GM21723 (cell line): ENCODE data around the gene GPR18.
A peak's percentile ranks its signal among the peaks of the same experiment; 100 is the strongest.

Source experiments
- ATAC-seq: cut with Tn5 transposase; IDR thresholded peaks from one replicate; pipeline ENCODE4 v1.9.1; 2021; ENCODE audit warnings: mild to moderate bottlenecking, moderate library complexity; ENCODE audit not compliant: unreplicated experiment

Gene GPR18

GRCh38 chr13:99258210-99258860 lies at the start of gene GPR18:
Gene GPR18 (minus strand): TSS chr13:99258379. CDS start chr13:99255872, 2,507 bp downstream.
- peak; percentile 94 for ATAC-seq

- peak; percentile 43 for ATAC-seq
Measured at GRCh38 chr13:99307648-99308339, 49.6 kb upstream of the GPR18 start.

- peak; percentile 70 for ATAC-seq
Measured at GRCh38 chr13:99307247-99307646, 49.1 kb upstream of the GPR18 start, which contains the start of gene GPR183. Gene GPR183 (minus strand): TSS chr13:99307399. CDS start chr13:99296145, 11,254 bp downstream.

GRCh38 chr13:99305566-99305965 lies 47.4 kb upstream of the GPR18 start:
- ATAC-seq: no peak

- ATAC-seq: no peak
Measured at GRCh38 chr13:99305158-99305557, 47.0 kb upstream of the GPR18 start.

- ATAC-seq: no peak
Measured at GRCh38 chr13:99304541-99304940, 46.4 kb upstream of the GPR18 start.

GRCh38 chr13:99303863-99304521 lies 45.8 kb upstream of the GPR18 start:
- no peak for ATAC-seq

- no peak for ATAC-seq
Measured at GRCh38 chr13:99302637-99303505, 44.7 kb upstream of the GPR18 start.

- ATAC-seq: no peak
Measured at GRCh38 chr13:99301913-99302636, 43.9 kb upstream of the GPR18 start.

- ATAC-seq: no peak
Measured at GRCh38 chr13:99301056-99301838, 43.1 kb upstream of the GPR18 start.

- peak; percentile 21 for ATAC-seq
Measured at GRCh38 chr13:99299920-99300341, 41.8 kb upstream of the GPR18 start.

GRCh38 chr13:99299256-99299919 lies 41.2 kb upstream of the GPR18 start:
- ATAC-seq: no peak

- ATAC-seq: no peak
Measured at GRCh38 chr13:99298056-99298455, 39.9 kb upstream of the GPR18 start.

GRCh38 chr13:99297331-99297730 lies 39.2 kb upstream of the GPR18 start:
- no peak for ATAC-seq

- ATAC-seq: peak; percentile 47
Measured at GRCh38 chr13:99296398-99296797, 38.2 kb upstream of the GPR18 start.

GRCh38 chr13:99295488-99296252 lies 37.5 kb upstream of the GPR18 start:
- no peak for ATAC-seq

GRCh38 chr13:99294958-99295357 lies 36.8 kb upstream of the GPR18 start:
- ATAC-seq: no peak

GRCh38 chr13:99294198-99294597 lies 36.0 kb upstream of the GPR18 start:
- no peak for ATAC-seq
